NCI-H460 (cell line): ENCODE data around the gene THOC7. TPM values are rescaled to one million over a fixed set of nuclear protein-coding genes. Genes with fewer than 3 reads are reported as not detected.

Experiments
- DNase-seq: peaks from one replicate; pipeline ENCODE4 v3.0.0-alpha.2; 2016; ENCODE audit warnings: low read depth; ENCODE audit errors: extremely low read depth
- total RNA-seq: library from RNA; depleted of rRNA; stranded (reverse); fragments of >200 nt; shearing (Covaris generic); gene quantifications from 2 replicates; pipeline ENCODE4 v1.2.3, GENCODE V29; 2014

THOC7 gene
- total RNA-seq, 1 experiment from 2014 or later, result 77.4 TPM

- no peak for DNase-seq
Measured at GRCh38 chr3:63880653-63881052, 17.0 kb upstream of the THOC7 start.

DNA sequence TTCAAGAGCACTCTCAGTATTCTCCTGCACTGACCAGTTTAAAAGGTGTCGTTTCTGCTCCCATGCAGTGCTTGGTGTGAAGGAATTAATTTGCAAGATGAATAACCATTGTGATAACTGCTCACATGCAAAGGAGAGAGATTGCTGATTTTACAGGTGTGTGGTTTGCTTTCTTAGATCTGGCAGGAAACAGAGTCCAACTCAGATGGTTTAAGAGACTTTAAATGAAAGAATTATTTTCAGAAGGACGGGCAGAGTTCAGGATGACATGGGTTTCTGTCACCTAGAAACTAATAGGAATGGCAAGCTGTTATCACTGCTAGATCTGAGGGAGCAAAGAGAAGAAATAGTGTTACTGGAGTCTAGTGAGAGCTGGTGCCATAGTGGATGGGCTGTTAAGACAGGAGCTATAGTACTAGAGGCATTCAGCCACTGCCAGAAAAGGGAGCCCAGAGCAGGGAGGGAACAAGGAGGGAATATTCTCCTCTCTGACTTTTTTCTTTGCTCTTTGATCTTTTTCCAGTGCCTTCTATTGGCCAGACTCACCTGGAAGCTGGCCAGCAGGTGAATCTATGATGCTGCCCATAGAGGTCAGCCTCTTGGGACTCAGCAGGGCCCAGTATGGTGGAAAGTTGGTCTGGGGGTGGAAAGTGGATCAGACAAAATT is 14.9 kb upstream of the THOC7 start:
- no peak for DNase-seq

- DNase-seq, result no peak
Measured at GRCh38 chr3:63877737-63878393, 14.3 kb upstream of the THOC7 start.

GRCh38 chr3:63876260-63876659 is 12.7 kb upstream of the THOC7 start:
- no peak for DNase-seq

- no peak for DNase-seq
Measured at GRCh38 chr3:63875510-63875909, 11.9 kb upstream of the THOC7 start.

DNA sequence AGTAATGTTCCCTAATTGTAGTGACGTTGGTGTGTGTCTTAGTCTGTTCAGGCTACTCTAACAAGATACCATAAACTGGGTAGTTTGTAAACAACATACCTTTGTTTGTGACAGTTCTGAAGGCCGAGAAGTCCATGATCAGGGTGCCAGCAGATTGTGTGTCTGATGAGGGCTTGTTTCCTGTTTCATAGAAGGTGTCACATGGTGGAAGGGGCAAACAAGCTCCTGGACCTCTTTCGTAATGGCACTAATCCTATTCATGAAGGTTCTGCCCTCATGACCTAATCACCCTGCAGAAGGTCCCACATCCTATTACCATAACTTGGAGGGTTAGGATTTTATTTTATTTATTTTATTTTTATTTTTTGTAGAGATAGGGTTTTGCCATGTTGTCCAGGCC is 11.2 kb upstream of the THOC7 start:
- no peak for DNase-seq

DNA sequence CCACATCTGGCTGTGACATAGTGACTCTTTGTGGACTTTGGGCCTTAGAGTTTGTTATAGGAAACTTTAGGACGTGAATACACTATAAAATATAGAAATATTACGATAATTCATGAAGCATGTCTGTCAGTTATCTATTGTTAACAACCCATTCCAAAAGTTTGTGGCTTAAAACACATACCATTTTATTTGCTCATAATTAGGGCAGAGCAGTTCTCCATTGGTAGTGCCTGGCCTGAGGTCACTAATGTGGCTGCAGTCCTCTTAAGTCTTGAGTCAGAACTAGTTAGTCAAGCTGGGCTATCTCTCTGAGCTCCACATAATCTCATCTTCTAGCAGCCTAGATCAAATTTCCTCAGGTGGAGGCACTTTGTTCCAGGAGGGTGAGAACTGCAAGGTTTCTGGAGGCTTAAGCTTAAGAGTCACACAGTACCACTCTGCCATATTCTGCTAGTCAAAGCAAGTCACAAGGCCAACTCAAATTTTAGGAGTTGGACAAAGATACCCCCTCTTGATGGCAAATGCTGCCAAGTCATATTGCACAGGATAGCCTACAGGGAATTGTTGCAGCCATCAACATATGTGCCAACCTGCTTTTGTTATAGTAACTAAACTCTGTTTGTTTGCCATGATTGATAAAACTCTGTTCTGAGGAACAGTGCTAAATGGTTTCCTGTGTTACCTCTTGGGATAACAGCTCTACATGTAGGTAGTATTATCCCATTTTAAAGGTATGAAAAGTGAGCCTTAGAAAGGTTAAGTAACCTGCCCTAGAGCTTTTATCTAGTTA is 8.7 kb upstream of the THOC7 start:
- no peak for DNase-seq

DNA sequence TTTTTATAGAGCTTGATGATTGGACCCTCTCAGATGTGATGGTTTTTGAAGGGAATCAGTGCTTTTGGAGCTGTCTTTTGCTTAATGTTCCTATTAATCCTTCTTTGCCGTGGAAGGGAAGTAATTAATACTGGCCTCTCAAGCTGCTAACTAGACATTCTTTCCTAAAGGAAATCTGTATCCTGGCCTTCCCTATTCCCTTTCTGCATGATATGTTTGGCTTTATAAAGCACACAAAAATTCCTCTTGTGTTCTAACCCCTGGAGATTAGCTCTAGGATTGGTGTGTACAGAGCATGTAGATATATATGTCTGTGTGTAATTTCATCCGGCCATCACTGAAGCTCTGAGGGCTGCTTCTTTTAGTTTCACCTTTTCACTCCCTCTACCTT is 7.0 kb upstream of the THOC7 start:
- no peak for DNase-seq

GRCh38 chr3:63869940-63870614 is 6.5 kb upstream of the THOC7 start:
- no peak for DNase-seq

- no peak for DNase-seq
Measured at GRCh38 chr3:63867225-63867624, 3.6 kb upstream of the THOC7 start.

DNA sequence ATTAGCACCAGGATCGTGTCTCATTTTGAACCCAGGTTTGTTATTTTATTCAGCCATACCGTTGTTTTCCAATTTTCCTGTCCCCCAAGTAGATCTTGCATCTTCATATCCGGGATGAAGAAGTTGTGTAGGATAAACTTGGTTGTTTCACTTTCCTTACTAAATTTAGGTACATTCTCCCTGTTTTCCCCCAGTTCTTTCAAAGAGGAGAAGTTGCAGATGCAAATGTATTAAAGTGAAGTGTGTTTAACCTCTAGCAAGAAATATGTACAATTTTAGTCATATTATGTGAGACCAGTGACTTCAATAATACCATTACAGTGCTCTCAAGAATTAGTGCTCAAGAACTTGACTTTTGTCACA is 1.3 kb upstream of the THOC7 start:
- DNase-seq, result no peak

DNA sequence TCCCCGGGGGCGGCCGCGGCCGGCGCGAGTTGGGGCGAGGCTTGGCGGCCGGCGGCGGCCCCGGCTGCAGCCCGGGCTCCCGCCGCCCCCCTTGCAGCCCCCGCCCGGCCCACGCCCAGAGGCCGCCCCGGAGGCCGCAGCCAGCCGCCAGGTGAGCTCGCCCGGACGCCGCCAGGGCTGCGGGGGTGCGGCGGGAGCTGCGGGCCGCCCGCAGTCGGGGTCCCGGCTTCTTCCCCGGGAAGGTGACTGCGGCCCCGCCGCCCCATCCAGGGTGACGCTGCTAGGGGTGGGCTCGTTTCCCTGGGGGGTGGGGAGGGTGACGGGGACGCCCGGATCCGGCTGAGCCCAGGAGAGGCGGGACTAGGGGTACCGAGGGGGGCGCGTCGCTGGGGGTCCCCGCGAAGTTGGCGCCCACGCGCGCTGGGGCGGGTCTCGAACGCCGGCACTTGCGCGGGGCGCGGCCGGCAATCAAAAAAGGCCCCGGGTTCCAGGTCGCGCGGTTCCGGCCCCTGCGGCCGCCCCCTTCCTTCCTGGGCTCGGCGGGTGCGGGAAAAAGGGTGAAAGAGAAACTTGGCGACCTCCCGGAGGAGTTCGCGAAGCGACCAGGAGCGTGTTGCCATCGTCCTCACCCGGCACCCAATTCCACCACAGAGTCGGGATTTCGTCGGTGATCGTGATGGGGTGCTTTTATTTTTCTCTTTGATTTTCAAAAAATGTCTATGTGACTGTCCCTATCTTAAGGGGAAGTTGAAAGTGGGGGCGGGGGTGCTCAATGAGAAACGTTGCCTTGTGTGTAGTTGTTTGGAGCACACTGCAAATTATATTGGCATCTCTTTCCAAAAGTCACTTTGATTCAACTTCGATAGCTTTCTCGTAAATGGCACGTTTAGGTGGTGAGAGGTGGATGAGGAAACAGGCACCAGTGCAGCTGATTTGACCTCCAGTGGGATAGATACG is 681 bp upstream of the THOC7 start:
- DNase-seq, result no peak

GRCh38 chr3:63862804-63863149 is 828 bp downstream of the THOC7 start:
- DNase-seq, result no peak

GRCh38 chr3:63861306-63861705 is 2.3 kb downstream of the THOC7 start:
- no peak for DNase-seq

- no peak for DNase-seq
Measured at GRCh38 chr3:63860776-63861175, 2.8 kb downstream of the THOC7 start.

GRCh38 chr3:63857311-63857710 is 6.3 kb downstream of the THOC7 start:
- no peak for DNase-seq

DNA sequence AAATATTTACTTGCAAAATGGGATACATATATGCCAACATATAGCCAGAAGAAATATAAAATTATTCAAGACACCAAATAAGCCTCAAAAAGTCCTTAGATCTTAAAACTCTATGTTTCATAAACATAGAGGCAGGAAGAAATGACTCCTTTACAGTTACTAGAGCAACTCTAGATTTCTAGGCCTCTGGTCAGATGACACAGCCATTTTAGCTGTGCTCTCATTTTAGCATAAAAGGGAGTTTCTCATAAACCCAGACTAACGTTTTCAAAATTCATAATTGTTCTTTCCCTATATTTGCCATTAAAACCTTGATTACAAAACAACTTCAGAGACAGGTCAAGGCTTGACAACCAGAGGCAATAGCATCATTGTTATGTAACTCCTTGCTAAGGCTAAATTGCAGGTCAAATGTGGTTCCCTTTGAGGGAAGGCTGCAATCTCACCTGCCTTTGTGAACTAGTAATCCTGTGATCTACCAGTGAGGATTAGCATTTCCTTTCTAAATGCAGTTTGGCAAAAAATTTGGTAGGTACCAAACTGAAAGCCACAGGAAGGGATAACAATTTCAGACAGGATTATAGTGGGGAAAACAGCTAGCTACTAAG is 8.2 kb downstream of the THOC7 start:
- DNase-seq, result no peak

GRCh38 chr3:63853106-63853505 is 10.5 kb downstream of the THOC7 start:
- no peak for DNase-seq

GRCh38 chr3:63851287-63851686 is 12.3 kb downstream of the THOC7 start:
- DNase-seq, result no peak

GRCh38 chr3:63849175-63849574 is 14.4 kb downstream of the THOC7 start:
- no peak for DNase-seq
